ENCODE measurements around the gene C12orf43.

The C12orf43 gene

GRCh38 chr12:120950807-120951206 lies 65.5 kb downstream of the C12orf43 start:
- H3K9me3 ChIP-seq (ENCODE audit: low read length) = no peaks in the 10 kb centered on the region
- H3K4me3 ChIP-seq (ENCODE audit: low read length) = no peak overlapping the region
- no peaks in the 10 kb centered on the region for H3K4me1 ChIP-seq (ENCODE audit: insufficient read depth, low read length)
- no peaks in the 10 kb centered on the region for H3K27me3 ChIP-seq (ENCODE audit: insufficient read depth, low read length)
- no peak overlapping the region for H2AFZ ChIP-seq (ENCODE audit: low read depth, low read length)
- no peaks in the 10 kb centered on the region for H3K36me3 ChIP-seq (ENCODE audit: insufficient read depth, low read length)
